Neural cell (in vitro differentiated cells): ENCODE results near the gene GRIA3. TPM values are rescaled to one million over a fixed set of nuclear protein-coding genes. Genes with fewer than 3 reads are reported as not detected.

Experiments used
- H2AFZ ChIP-seq: fragments of 200-600, 300-800 bp; sonication (generic), shearing (Covaris generic); 2 replicates; pipeline ENCODE4 v1.6.0; 2014; ENCODE audit warnings: low read depth, mild to moderate bottlenecking, antibody characterized with exemption, low read length, moderate library complexity
- H3F3A ChIP-seq: fragments of 200-600 bp; shearing (Covaris generic); 2 replicates; pipeline ENCODE4 v1.6.1; 2016; ENCODE audit warnings: mild to moderate bottlenecking, moderate library complexity, mixed read lengths, antibody characterized with exemption, low read length; ENCODE audit not compliant: insufficient read depth, poor library complexity, severe bottlenecking
- H3K27ac ChIP-seq: fragments of 200-600, 300-800 bp; sonication (generic), shearing (Covaris generic); 2 replicates; pipeline ENCODE4 v1.5.1; 2014; ENCODE audit warnings: mild to moderate bottlenecking, low read length, moderate library complexity
- H3K27me3 ChIP-seq: fragments of 300-800, 200-600 bp; sonication (generic), shearing (Covaris generic); 2 replicates; pipeline ENCODE4 v1.6.0; 2014; ENCODE audit warnings: mild to moderate bottlenecking, low read depth, low read length, moderate library complexity; ENCODE audit not compliant: insufficient read depth
- H3K36me3 ChIP-seq: fragments of 300-800, 200-600 bp; sonication (generic), shearing (Covaris generic); 2 replicates; pipeline ENCODE4 v1.5.1; 2014; ENCODE audit warnings: mild to moderate bottlenecking, antibody characterized with exemption, low read length, moderate library complexity; ENCODE audit not compliant: insufficient read depth
- H3K4me2 ChIP-seq: fragments of 300-800, 200-600 bp; sonication (generic), shearing (Covaris generic); 2 replicates; pipeline ENCODE4 v1.6.0; 2014; ENCODE audit warnings: mild to moderate bottlenecking, low read length
- H3K4me3 ChIP-seq: fragments of 300-800, 200-600 bp; sonication (generic), shearing (Covaris generic); 2 replicates; pipeline ENCODE4 v1.5.1; 2014; ENCODE audit warnings: mild to moderate bottlenecking, low read length, moderate library complexity
- H3K79me2 ChIP-seq: fragments of 200-600 bp; shearing (Covaris generic); replicated peaks from 2 replicates; pipeline ENCODE4 v1.6.0; 2014; ENCODE audit warnings: mild to moderate bottlenecking, low read length, moderate library complexity; ENCODE audit not compliant: insufficient read depth
- H3K9ac ChIP-seq: fragments of 300-800, 200-600 bp; sonication (generic), shearing (Covaris generic); 2 replicates; pipeline ENCODE4 v1.6.1; 2016; ENCODE audit warnings: mild to moderate bottlenecking, low read length, mixed read lengths
- H3K9me2 ChIP-seq: fragments of 200-600 bp; shearing (Covaris generic); 2 replicates; pipeline ENCODE4 v1.6.1; 2016; ENCODE audit warnings: mild to moderate bottlenecking, low read length, mixed read lengths; ENCODE audit not compliant: insufficient read depth
- H3K9me3 ChIP-seq: fragments of 200-600, 300-800 bp; sonication (generic), shearing (Covaris generic); 2 replicates; pipeline ENCODE4 v1.6.1; 2016; ENCODE audit warnings: mild to moderate bottlenecking, mixed run types, low read length, moderate library complexity, mixed read lengths
- H4K20me1 ChIP-seq: fragments of 200-600 bp; shearing (Covaris generic); 2 replicates; pipeline ENCODE4 v1.6.1; 2016; ENCODE audit warnings: mild to moderate bottlenecking, mixed run types; ENCODE audit not compliant: insufficient read depth
- EP300 ChIP-seq: fragments of 450-650 bp; conservative IDR thresholded peaks from 2 replicates; pipeline ENCODE4 v1.6.1; 2014; ENCODE audit warnings: antibody characterized with exemption, mild to moderate bottlenecking, moderate library complexity; ENCODE audit not compliant: poor library complexity, severe bottlenecking
- EZH2 ChIP-seq: fragments of 200-600, 300-800 bp; shearing (Covaris generic), sonication (generic); IDR thresholded peaks from 2 replicates; pipeline ENCODE4 v1.6.1; 2014; ENCODE audit warnings: antibody characterized with exemption, low read length, borderline replicate concordance, mild to moderate bottlenecking; ENCODE audit not compliant: insufficient read depth, poor library complexity, severe bottlenecking
- MXI1 ChIP-seq: fragments of 450-650 bp; conservative IDR thresholded peaks from 2 replicates; pipeline ENCODE4 v1.6.1; 2014; ENCODE audit warnings: antibody characterized with exemption, mild to moderate bottlenecking; ENCODE audit not compliant: poor library complexity, severe bottlenecking
- POLR2AphosphoS5 ChIP-seq: IDR thresholded peaks from 2 replicates; pipeline ENCODE4 v1.6.1; 2012
- RAD21 ChIP-seq: fragments of 450-650 bp; conservative IDR thresholded peaks from 2 replicates; pipeline ENCODE4 v1.6.1; 2014; ENCODE audit warnings: antibody characterized with exemption, mild to moderate bottlenecking, moderate library complexity
- SMC3 ChIP-seq: fragments of 450-650 bp; conservative IDR thresholded peaks from 2 replicates; pipeline ENCODE4 v1.6.1; 2014; ENCODE audit warnings: antibody characterized with exemption, mild to moderate bottlenecking, moderate library complexity; ENCODE audit not compliant: poor library complexity
- TAF1 ChIP-seq: IDR thresholded peaks from 2 replicates; pipeline ENCODE4 v1.6.1; 2012; ENCODE audit warnings: low read depth
- polyA plus RNA-seq: library from polyadenylated mRNA; depleted of rRNA; stranded (reverse); fragments of >200 nt; gene quantifications from 2 replicates; pipeline ENCODE4 v1.2.3, GENCODE V29; 2014
- TF ChIP-seq, protein P1 (sequence below): fragments of 450-650 bp; IDR thresholded peaks from 2 replicates; pipeline ENCODE4 v1.5.1; 2014; ENCODE audit warnings: antibody characterized with exemption, mild to moderate bottlenecking, moderate library complexity; ENCODE audit not compliant: poor library complexity, severe bottlenecking
- TF ChIP-seq, protein P2 (sequence below): IDR thresholded peaks from 2 replicates; pipeline ENCODE4 v1.6.1; 2012; ENCODE audit warnings: borderline replicate concordance

Gene GRIA3
- polyA plus RNA-seq, 1 donor from 2014 or later: 7.8 TPM

DNA sequence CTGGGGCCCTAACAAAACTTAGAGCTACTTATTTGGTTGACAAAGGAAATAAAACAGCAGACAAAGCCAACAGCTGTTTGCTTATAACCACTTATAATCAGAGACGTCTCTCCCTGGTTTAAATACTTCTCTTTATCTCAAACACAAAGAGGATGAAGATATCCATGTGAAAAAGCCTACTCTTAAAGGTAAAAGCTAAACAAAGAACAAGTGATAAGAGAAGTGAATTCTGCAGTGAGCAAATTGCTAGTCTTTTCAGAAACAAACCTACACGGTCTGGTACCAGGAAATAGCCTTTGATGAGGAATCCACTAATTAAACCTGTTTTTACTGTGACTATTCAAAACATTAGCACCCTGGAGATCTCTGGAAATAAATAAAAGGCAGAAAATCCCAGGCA is 46.7 kb downstream of the GRIA3 start:
- Histone ChIP-seq H3K9me2 (no peaks in the 10 kb centered on the region), H3K4me2 (no peak overlapping the region), H2AFZ (no peak overlapping the region), H3F3A (no peaks in the 10 kb centered on the region), H3K27ac (no peak overlapping the region), H3K9me3 (no peaks in the 10 kb centered on the region), H3K79me2 (no peaks in the 10 kb centered on the region), H3K27me3 (no peaks in the 10 kb centered on the region), H3K4me3 (no peak overlapping the region), H3K9ac (no peak overlapping the region), H3K36me3 (no peaks in the 10 kb centered on the region), H4K20me1 (no peaks in the 10 kb centered on the region)
- no peak for TF ChIP-seq MXI1
- no peak for TF ChIP-seq POLR2AphosphoS5

DNA sequence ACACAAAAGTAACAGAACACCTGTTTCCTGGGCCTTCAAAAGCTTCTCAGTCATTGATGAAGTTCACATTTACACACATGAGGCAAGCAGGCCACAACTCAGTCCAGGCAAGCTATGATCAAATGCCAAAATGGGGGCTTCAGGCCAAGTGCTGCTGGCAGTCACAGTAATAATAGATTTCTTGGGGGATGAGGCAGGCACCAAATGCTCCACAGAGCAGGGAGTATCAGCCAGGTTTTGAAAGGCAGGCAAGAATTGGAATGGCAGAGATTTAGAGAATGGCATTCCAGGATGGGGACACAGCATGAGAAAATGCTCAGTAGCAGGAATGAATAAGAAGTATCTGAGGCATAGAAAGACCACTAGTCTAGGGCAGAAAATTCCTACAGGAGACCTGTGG is 52.8 kb downstream of the GRIA3 start:
- H2AFZ ChIP-seq: no peak overlapping the region
- H3K27ac ChIP-seq: no peak overlapping the region
- TF ChIP-seq POLR2AphosphoS5 (no peak), TAF1 (no peak), RAD21 (no peak), MXI1 (no peak), EZH2 (no peak), EP300 (no peak), SMC3 (no peak)
- TF ChIP-seq, protein P1, sequence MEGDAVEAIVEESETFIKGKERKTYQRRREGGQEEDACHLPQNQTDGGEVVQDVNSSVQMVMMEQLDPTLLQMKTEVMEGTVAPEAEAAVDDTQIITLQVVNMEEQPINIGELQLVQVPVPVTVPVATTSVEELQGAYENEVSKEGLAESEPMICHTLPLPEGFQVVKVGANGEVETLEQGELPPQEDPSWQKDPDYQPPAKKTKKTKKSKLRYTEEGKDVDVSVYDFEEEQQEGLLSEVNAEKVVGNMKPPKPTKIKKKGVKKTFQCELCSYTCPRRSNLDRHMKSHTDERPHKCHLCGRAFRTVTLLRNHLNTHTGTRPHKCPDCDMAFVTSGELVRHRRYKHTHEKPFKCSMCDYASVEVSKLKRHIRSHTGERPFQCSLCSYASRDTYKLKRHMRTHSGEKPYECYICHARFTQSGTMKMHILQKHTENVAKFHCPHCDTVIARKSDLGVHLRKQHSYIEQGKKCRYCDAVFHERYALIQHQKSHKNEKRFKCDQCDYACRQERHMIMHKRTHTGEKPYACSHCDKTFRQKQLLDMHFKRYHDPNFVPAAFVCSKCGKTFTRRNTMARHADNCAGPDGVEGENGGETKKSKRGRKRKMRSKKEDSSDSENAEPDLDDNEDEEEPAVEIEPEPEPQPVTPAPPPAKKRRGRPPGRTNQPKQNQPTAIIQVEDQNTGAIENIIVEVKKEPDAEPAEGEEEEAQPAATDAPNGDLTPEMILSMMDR: no peak
- TF ChIP-seq, protein P2, sequence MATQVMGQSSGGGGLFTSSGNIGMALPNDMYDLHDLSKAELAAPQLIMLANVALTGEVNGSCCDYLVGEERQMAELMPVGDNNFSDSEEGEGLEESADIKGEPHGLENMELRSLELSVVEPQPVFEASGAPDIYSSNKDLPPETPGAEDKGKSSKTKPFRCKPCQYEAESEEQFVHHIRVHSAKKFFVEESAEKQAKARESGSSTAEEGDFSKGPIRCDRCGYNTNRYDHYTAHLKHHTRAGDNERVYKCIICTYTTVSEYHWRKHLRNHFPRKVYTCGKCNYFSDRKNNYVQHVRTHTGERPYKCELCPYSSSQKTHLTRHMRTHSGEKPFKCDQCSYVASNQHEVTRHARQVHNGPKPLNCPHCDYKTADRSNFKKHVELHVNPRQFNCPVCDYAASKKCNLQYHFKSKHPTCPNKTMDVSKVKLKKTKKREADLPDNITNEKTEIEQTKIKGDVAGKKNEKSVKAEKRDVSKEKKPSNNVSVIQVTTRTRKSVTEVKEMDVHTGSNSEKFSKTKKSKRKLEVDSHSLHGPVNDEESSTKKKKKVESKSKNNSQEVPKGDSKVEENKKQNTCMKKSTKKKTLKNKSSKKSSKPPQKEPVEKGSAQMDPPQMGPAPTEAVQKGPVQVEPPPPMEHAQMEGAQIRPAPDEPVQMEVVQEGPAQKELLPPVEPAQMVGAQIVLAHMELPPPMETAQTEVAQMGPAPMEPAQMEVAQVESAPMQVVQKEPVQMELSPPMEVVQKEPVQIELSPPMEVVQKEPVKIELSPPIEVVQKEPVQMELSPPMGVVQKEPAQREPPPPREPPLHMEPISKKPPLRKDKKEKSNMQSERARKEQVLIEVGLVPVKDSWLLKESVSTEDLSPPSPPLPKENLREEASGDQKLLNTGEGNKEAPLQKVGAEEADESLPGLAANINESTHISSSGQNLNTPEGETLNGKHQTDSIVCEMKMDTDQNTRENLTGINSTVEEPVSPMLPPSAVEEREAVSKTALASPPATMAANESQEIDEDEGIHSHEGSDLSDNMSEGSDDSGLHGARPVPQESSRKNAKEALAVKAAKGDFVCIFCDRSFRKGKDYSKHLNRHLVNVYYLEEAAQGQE: no peak
- no peaks in the 10 kb centered on the region for H4K20me1 ChIP-seq
- no peak overlapping the region for H3K9ac ChIP-seq
- H3K36me3 ChIP-seq: no peaks in the 10 kb centered on the region
- no peaks in the 10 kb centered on the region for H3K9me3 ChIP-seq
- no peaks in the 10 kb centered on the region for H3K27me3 ChIP-seq
- H3K4me2 ChIP-seq: no peak overlapping the region
- H3K79me2 ChIP-seq: no peaks in the 10 kb centered on the region
- H3K4me3 ChIP-seq: no peak overlapping the region
- H3F3A ChIP-seq: no peaks in the 10 kb centered on the region
- H3K9me2 ChIP-seq: no peaks in the 10 kb centered on the region

DNA sequence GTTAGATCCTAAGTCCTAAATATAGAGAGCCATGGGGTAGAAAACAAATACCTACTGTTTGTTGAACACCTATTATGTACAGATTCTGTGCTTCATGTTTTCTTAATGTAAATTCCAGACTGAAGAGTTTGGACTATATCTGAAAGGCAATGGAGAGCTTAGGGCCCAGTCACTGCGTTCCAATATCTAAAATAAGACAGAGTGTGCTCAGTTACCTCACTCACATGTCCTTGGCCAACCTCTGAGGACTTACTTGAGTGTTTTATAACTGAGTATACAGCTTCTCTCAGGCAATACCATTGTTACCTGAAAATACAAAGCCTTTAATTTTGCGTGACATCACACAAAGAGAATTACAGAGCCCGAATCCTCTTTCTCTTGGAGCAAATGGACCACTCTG is 53.2 kb downstream of the GRIA3 start:
- H3K27ac ChIP-seq: no peak overlapping the region
- no peaks in the 10 kb centered on the region for H3K9me2 ChIP-seq
- H3K79me2 ChIP-seq: no peaks in the 10 kb centered on the region
- H3K9me3 ChIP-seq: no peaks in the 10 kb centered on the region
- no peak overlapping the region for H2AFZ ChIP-seq
- H4K20me1 ChIP-seq: no peaks in the 10 kb centered on the region
- H3F3A ChIP-seq: no peaks in the 10 kb centered on the region
- H3K27me3 ChIP-seq: no peaks in the 10 kb centered on the region
- no peak for TF ChIP-seq EZH2
- TF ChIP-seq MXI1: no peak
- TF ChIP-seq SMC3: no peak
- no peak for TF ChIP-seq RAD21
- no peak for TF ChIP-seq EP300
- TF ChIP-seq, protein P2: no peak
- TF ChIP-seq TAF1: no peak
- no peak for TF ChIP-seq POLR2AphosphoS5
- TF ChIP-seq, protein P1: no peak
- no peaks in the 10 kb centered on the region for H3K36me3 ChIP-seq
- H3K4me2 ChIP-seq: no peak overlapping the region
- H3K4me3 ChIP-seq: no peak overlapping the region
- H3K9ac ChIP-seq: no peak overlapping the region
